GM12864 (cell line): Measurements from ENCODE around the gene NKD2.

Experiments used
- DNase-seq: peaks from one replicate; pipeline ENCODE4 v3.0.0-alpha.2; 2011; ENCODE audit warnings: low read depth
- H3K4me3 ChIP-seq: 2 replicates; pipeline ENCODE4 v1.5.1; 2011; ENCODE audit warnings: mild to moderate bottlenecking, low read depth, low read length, control low read depth
- CTCF ChIP-seq: IDR thresholded peaks from 2 replicates; pipeline ENCODE4 v1.5.1; 2011; ENCODE audit warnings: low read depth, mild to moderate bottlenecking, moderate library complexity, low read length, control low read depth, inconsistent platforms; ENCODE audit errors: missing control alignments

NKD2 gene

DNA sequence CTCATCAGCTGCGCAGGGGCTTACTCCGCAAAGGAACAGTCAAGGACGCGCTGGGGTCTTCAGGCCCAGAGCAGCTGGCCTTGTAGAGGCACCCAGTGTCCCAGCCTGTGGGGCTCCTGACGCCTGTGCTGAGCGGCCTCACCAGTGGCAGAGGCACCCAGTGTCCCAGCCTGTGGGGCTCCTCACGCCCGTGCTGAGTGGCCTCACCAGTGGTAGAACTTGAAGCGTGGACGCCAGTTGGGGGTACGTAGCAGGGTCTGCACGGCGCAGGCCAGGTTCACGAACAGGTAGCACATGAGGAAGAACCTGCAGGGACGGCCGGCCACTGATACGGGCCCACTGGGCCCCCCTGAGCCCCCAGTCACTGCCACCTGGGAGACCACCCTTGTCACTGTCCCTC is 67.3 kb downstream of the NKD2 start:
- no peak for TF ChIP-seq CTCF
- DNase-seq, result no peak
- H3K4me3 ChIP-seq, result no peak overlapping the region

DNA sequence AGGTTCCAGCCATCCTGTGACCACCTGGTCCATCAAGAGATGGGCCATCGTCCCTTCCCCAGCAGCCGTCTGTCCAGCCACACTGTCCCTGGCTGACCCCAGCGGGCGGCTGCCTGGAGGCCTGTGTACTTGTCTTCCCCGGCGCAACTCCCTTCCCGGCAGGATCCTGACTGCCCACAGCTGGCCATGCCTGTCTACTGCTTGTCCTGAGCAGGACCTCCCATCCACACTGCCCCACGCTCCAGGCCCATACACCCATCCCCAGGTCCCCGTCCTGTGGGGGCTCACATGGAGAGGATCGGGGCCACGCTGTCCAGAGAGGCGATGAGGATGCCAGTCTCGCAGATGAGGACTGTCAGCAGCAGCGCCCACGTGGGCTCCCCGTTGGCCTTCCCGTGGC is 67.8 kb downstream of the NKD2 start:
- DNase-seq, result no peak
- no peak overlapping the region for H3K4me3 ChIP-seq
- TF ChIP-seq CTCF, result no peak

DNA sequence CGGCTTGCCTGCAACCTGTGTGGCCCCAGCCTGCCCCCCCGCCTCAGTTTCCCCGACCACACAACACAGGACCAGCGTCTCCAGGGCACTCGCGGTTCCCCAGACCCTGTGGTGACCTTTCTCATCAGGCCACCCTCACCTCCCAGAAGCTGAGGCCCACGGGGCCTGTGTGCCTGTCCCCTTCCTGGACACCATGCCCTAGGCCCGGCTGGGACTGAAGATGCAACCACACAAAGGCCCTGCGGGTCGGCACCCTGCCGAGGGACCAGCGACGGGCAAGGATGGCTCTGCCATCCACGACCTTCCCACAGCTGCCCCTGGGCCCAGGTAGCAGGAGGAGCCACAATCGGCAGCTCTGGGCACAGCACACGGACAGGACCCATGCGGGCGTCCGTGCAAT is 68.4 kb downstream of the NKD2 start:
- no peak for DNase-seq
- TF ChIP-seq CTCF, result no peak
- no peak overlapping the region for H3K4me3 ChIP-seq

GRCh38 chr5:1077491-1078020 is 69.0 kb downstream of the NKD2 start:
- no peak for TF ChIP-seq CTCF
- no peak for DNase-seq
- no peak overlapping the region for H3K4me3 ChIP-seq

DNA sequence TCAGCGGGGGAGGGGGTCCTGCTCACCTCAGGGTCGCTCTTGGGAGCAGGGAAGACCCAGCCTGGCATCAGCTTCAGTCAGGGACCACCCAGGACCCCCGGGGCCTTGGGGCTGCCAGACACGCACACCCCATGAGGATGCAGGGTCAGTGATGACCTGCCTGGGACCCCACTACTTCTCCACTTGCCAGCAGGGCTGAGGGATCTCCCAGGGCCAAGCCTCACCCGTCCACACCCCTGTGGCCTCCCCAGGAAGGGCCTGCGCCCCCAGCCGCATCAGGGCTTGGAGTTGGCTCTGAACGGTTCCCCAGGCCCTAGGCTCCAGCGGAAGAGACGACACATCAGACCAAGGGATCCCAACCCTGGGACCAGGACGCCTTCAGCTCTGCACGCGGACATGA is 69.6 kb downstream of the NKD2 start:
- TF ChIP-seq CTCF, result no peak
- no peak overlapping the region for H3K4me3 ChIP-seq
- DNase-seq, result no peak

- no peak for DNase-seq
- TF ChIP-seq CTCF, result no peak
- H3K4me3 ChIP-seq, result no peak overlapping the region
Observed at GRCh38 chr5:1078851-1079250, 70.2 kb downstream of the NKD2 start.

DNA sequence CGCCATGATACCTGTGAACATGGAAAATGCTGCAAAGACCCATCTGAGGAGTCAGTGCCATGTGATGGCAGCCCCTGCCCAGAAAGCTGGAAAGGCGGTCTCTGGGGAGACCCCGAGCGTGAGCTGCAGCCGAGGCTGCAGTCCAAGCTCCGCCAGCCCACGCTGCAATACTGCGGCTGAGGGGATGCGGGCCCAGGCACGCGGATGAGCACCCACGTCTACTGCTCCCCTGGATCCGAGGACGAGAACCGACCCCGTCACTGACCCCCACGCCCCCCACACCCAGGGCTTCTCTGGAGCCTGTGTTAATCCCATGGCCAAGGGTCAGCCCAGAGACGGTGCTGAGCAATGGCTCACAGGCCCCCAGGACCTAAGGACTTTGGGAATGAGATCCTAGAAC is 70.9 kb downstream of the NKD2 start:
- H3K4me3 ChIP-seq, result no peak overlapping the region
- DNase-seq, result no peak
- no peak for TF ChIP-seq CTCF
